ENCODE measurements around the gene PTPRQ. TPM values are rescaled to one million over a fixed set of nuclear protein-coding genes. Genes with fewer than 3 reads are reported as not detected.

PTPRQ gene
- total and polyA plus RNA-seq, 9 of the 15 experiments (the other 6 are each of a cell fraction or from before 2014, with no cell fraction given) = not detected

DNA sequence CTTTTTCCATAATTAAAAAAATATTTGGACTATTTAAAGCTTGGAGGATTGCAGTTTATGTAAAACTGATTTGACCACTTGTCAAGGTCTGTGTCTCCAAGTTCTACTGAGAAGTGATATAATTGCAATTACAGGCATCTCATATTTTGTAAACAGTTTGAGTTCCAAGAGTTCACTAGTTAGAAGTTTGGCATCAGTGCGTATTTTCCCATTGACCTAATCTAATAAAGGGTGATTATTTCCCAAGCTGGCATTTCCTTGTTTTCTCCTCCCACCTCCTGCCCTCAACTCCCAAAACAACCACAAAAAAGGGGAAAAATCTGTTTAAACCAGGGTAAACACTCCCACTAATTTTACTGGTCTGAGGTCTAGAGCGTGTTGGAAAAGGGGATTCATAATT lies 260.4 kb downstream of the PTPRQ start:
- no peaks in the 10 kb centered on the region for H3K9me1 ChIP-seq (ENCODE audit: control insufficient read depth, insufficient read depth, low read length)
- intact Hi-C loops (cut with micrococcal nuclease) = no loop called here
- in situ Hi-C loops (cut with MboI) = no loop called here
- DNase-seq (ENCODE audit: extremely low read depth in 1 of 4, low spot score in 3 of 4) (no peak), ATAC-seq (no peak), FAIRE-seq (no peak)
- BruUV-seq (replicated peaks) = no TSS peak
- no peak overlapping the region for H3K4me2 ChIP-seq (ENCODE audit: insufficient read depth, low read length)
- no peaks in the 10 kb centered on the region for H3K4me1 ChIP-seq (replicated peaks in 1 of 2; ENCODE audit: control insufficient read depth in 2 of 2, insufficient read depth in 2 of 2, low read length in 2 of 2)
- CTCF ChIA-PET (ENCODE audit: low intra/inter-chr PET ratio) = no interaction called here
- no peak overlapping the region for H3K27ac ChIP-seq (ENCODE audit: extremely low read depth, low read depth, low read length)
- no peaks in the 10 kb centered on the region for H3K36me3 ChIP-seq (ENCODE audit: control insufficient read depth, insufficient read depth, low read length)
- no peak for TF ChIP-seq CXXC5 (CRISPR knock-in tag; IDR thresholded peaks at IDR 0.05)
- no peak for TF ChIP-seq ATF1 (CRISPR knock-in tag; IDR thresholded peaks at IDR 0.05)
- TF ChIP-seq ATF1 (tag; IDR thresholded peaks at IDR 0.05) = no peak
- TF ChIP-seq POLR2B (IDR thresholded peaks at IDR 0.05; ENCODE audit: low read depth, partially characterized antibody) = no peak
- no peak for TF ChIP-seq SAP30 (IDR thresholded peaks at IDR 0.05; ENCODE audit: borderline replicate concordance, insufficient read depth, low read depth, low read length, poor library complexity, severe bottlenecking)
- no peak for TF ChIP-seq KLF10 (CRISPR knock-in tag; IDR thresholded peaks at IDR 0.05)
- no peak for TF ChIP-seq NFE2 (IDR thresholded peaks at IDR 0.05; ENCODE audit: low read depth)
- no peak for TF ChIP-seq TRIM24 (IDR thresholded peaks at IDR 0.05)
- TF ChIP-seq, protein P1, sequence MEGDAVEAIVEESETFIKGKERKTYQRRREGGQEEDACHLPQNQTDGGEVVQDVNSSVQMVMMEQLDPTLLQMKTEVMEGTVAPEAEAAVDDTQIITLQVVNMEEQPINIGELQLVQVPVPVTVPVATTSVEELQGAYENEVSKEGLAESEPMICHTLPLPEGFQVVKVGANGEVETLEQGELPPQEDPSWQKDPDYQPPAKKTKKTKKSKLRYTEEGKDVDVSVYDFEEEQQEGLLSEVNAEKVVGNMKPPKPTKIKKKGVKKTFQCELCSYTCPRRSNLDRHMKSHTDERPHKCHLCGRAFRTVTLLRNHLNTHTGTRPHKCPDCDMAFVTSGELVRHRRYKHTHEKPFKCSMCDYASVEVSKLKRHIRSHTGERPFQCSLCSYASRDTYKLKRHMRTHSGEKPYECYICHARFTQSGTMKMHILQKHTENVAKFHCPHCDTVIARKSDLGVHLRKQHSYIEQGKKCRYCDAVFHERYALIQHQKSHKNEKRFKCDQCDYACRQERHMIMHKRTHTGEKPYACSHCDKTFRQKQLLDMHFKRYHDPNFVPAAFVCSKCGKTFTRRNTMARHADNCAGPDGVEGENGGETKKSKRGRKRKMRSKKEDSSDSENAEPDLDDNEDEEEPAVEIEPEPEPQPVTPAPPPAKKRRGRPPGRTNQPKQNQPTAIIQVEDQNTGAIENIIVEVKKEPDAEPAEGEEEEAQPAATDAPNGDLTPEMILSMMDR (IDR thresholded peaks at IDR 0.05 in 2 of 3, conservative IDR thresholded peaks at IDR 0.05 in 1 of 3; ENCODE audit: insufficient read depth in 2 of 3, low read depth in 1 of 3, low read length in 3 of 3) = no peak
- no peak for TF ChIP-seq CBX5 (IDR thresholded peaks at IDR 0.05; ENCODE audit: borderline replicate concordance, low read depth)
- TF ChIP-seq POLR2AphosphoS2 (IDR thresholded peaks at IDR 0.05; ENCODE audit: low read length) = no peak
- no peak for TF ChIP-seq MAFK (IDR thresholded peaks at IDR 0.05; ENCODE audit: low read length)
- TF ChIP-seq ZNF197 (CRISPR knock-in tag; IDR thresholded peaks at IDR 0.05; ENCODE audit: low read depth) = no peak
- POLR2A ChIA-PET = no interaction called here
- H3K27me3 ChIP-seq (ENCODE audit: control insufficient read depth in 2 of 2, insufficient read depth in 2 of 2, low read length in 2 of 2) = no peaks in the 10 kb centered on the region
- H3K79me2 ChIP-seq (ENCODE audit: control insufficient read depth, insufficient read depth, low read length) = no peaks in the 10 kb centered on the region
- no peaks in the 10 kb centered on the region for H3K9me3 ChIP-seq (replicated peaks; ENCODE audit: control insufficient read depth, insufficient read depth, low read depth, low read length)
- WGBS (ENCODE audit: insufficient coverage, low coverage, missing lambda C conversion rate) = 0% methylated on average over 2 of the region's 2 CpGs
- no peak overlapping the region for H2AFZ ChIP-seq (ENCODE audit: low read depth, low read length)
- no peak overlapping the region for H3K9ac ChIP-seq (ENCODE audit: insufficient read depth in 1 of 2, low read depth in 2 of 2, low read length in 2 of 2)
- H3K4me3 ChIP-seq = no peak overlapping the region
- H4K20me1 ChIP-seq (replicated peaks; ENCODE audit: control insufficient read depth, insufficient read depth, low read length) = no peaks in the 10 kb centered on the region

Measured in K562 (cell line).